CD4-positive, alpha-beta memory T cell (primary cell): ENCODE data around the gene TMEM203. TPM values are rescaled to one million over a fixed set of nuclear protein-coding genes. Genes with fewer than 3 reads are reported as not detected.

Experiments used
- CTCF ChIA-PET: fragments of 350-600 bp; sonication (Branson Sonifier 250); formaldehyde crosslinking; loops from one replicate; lab custom pipeline; 2021; ENCODE audit warnings: inconsistent platforms; ENCODE audit not compliant: partially characterized antibody; lab: Charles Lee
- POLR2A ChIA-PET: fragments of 350-600 bp; sonication (Branson Sonifier 250); formaldehyde crosslinking; loops from one replicate; lab custom pipeline; 2021; ENCODE audit not compliant: partially characterized antibody; lab: Charles Lee
- DNase-seq, 5 donors: peaks; one replicate each; pipeline versions ENCODE4 v3.0.0 to v3.0.0-alpha.2; 2020 to 2022; ENCODE audit warnings: mixed read lengths in 1 of 5
- H3K27ac ChIP-seq: one replicate; pipeline ENCODE4 v1.7.0; 2013; ENCODE audit warnings: low read depth, low read length
- H3K27me3 ChIP-seq: 2 replicates; pipeline ENCODE4 v1.7.0; 2013; ENCODE audit warnings: mild to moderate bottlenecking, low read length, moderate library complexity; ENCODE audit not compliant: insufficient read depth
- H3K36me3 ChIP-seq: 2 replicates; pipeline ENCODE4 v1.7.0; 2013; ENCODE audit warnings: mild to moderate bottlenecking, low read length, moderate library complexity; ENCODE audit not compliant: insufficient read depth
- H3K4me1 ChIP-seq: 2 replicates; pipeline ENCODE4 v1.7.0; 2013; ENCODE audit warnings: mild to moderate bottlenecking, low read length, moderate library complexity; ENCODE audit not compliant: insufficient read depth
- H3K4me3 ChIP-seq, 2 donors: one replicate each; pipeline ENCODE4 v1.7.0; 2013; ENCODE audit warnings: low read length in 2 of 2, mild to moderate bottlenecking in 1 of 2
- H3K9me3 ChIP-seq, 2 donors: one replicate each; pipeline ENCODE4 v1.7.0; 2013; ENCODE audit warnings: low read length in 2 of 2, control low read depth in 1 of 2; ENCODE audit not compliant: control insufficient read depth in 1 of 2
- H3K27ac Mint-ChIP-seq, 7 donors: one replicate each; pipeline ENCODE4 v1.8.0; 2020 to 2021; ENCODE audit warnings: mixed read lengths in 7 of 7, mild to moderate bottlenecking in 6 of 7, inconsistent platforms in 3 of 7, moderate library complexity in 3 of 7
- H3K27me3 Mint-ChIP-seq, 2 donors: one replicate each; pipeline ENCODE4 v1.8.0; 2020 to 2021; ENCODE audit warnings: mixed read lengths in 2 of 2
- H3K36me3 Mint-ChIP-seq, 2 donors: one replicate each; pipeline ENCODE4 v1.8.0; 2020 to 2021; ENCODE audit warnings: mixed read lengths in 2 of 2, inconsistent platforms in 1 of 2, mild to moderate bottlenecking in 1 of 2
- H3K4me1 Mint-ChIP-seq, 4 donors: one replicate each; pipeline ENCODE4 v1.8.0; 2020 to 2021; ENCODE audit warnings: mixed read lengths in 4 of 4, mild to moderate bottlenecking in 1 of 4
- H3K4me3 Mint-ChIP-seq, 8 donors: one replicate each; pipeline ENCODE4 v1.8.0; 2020 to 2021; ENCODE audit warnings: mixed read lengths in 8 of 8, mild to moderate bottlenecking in 7 of 8, moderate library complexity in 6 of 8, inconsistent platforms in 3 of 8
- H3K9me3 Mint-ChIP-seq, 8 donors: one replicate each; pipeline ENCODE4 v1.8.0; 2020 to 2021; ENCODE audit warnings: mixed read lengths in 8 of 8, mild to moderate bottlenecking in 5 of 8, inconsistent platforms in 3 of 8, moderate library complexity in 1 of 8
- intact Hi-C: fragments of 100-400 bp; cut with micrococcal nuclease; formaldehyde crosslinking; loops from one replicate; pipeline ENCODE4 v1.15.1; 2023
- polyA plus RNA-seq, 2 donors: library from polyadenylated mRNA; unstranded; fragments of 300-500 nt; fragmentation: Illumina TruSeq; gene quantifications; one replicate each; pipeline ENCODE4 v1.2.3, GENCODE V29; 2021
- total RNA-seq, 2 experiments: library from RNA; stranded (reverse); gene quantifications; one replicate each; pipeline ENCODE4 v1.2.3, GENCODE V29; 2021

TMEM203 gene
- total and polyA plus RNA-seq, 4 experiments from 2014 or later = 39.5 to 170 (median 86.0) TPM

DNA sequence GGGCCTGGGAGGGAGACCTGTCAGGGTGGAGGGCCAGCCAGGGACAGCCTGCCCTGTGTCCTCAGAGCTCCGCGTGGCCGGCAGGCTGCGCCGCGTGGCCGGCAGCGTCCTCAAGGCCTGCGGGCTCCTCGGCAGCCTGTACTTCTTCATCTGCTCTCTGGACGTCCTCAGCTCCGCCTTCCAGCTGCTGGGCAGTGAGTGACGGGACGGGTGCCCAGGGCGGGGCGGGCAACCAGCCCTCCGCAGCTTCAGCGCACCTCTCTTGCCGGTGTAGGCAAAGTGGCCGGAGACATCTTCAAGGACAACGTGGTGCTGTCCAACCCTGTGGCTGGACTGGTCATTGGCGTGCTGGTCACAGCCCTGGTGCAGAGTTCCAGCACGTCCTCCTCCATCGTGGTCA lies 27.1 kb upstream of the TMEM203 start:
- Mint-ChIP-seq H3K4me3 (no peak overlapping the region), H3K27ac (no peak overlapping the region), H3K27me3 (peaks cover 2 to 10% of the 10 kb centered on the region in 2 donors), H3K4me1 (peaks cover 2 to 10% (median 4%) of the 10 kb centered on the region in 4 donors), H3K9me3 (no peaks in the 10 kb centered on the region), H3K36me3 (no peaks in the 10 kb centered on the region)
- intact Hi-C loops = no loop called here
- CTCF ChIA-PET = no interaction called here
- POLR2A ChIA-PET = interaction anchor here (1.7 kb wide), 1 partner anchor 9 kb away, joined by 7 read pairs; the partner anchor contains the start of gene TUBB4B
- peaks cover 14% of the 10 kb centered on the region for H3K4me1 ChIP-seq
- H3K27ac ChIP-seq = no peak overlapping the region
- H3K36me3 ChIP-seq = no peaks in the 10 kb centered on the region
- no peak for DNase-seq
- no peaks in the 10 kb centered on the region for H3K27me3 ChIP-seq
- no peak overlapping the region for H3K4me3 ChIP-seq
- H3K9me3 ChIP-seq = no peaks in the 10 kb centered on the region

DNA sequence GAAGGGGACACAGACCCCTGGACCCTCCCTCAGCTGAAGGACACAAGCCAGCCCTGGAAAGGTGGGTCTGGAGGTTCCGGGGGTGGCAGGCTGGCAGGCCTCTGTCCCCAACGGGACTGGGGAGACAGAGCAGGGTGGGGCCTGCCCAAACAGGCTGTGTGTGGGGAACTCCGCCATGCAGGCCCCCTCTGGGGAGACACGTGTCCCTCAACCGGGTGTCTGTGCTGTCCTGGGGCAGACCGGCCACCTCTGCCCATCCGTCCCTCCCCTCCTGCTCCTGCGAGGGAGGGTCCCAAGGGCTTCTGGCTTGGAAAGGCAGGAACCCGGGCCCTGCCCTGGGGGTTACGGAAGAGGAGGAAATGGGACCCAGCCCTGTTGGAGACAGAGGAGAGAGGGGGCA lies 26.7 kb upstream of the TMEM203 start:
- H3K4me1 ChIP-seq = peaks cover 13% of the 10 kb centered on the region
- H3K27ac ChIP-seq = no peak overlapping the region
- H3K36me3 ChIP-seq = no peaks in the 10 kb centered on the region
- Mint-ChIP-seq H3K27ac (no peak overlapping the region), H3K4me3 (no peak overlapping the region), H3K36me3 (no peaks in the 10 kb centered on the region), H3K4me1 (peaks cover 2 to 12% (median 3%) of the 10 kb centered on the region in 4 donors), H3K9me3 (no peaks in the 10 kb centered on the region), H3K27me3 (peaks cover 3 to 11% of the 10 kb centered on the region in 2 donors)
- no peak overlapping the region for H3K4me3 ChIP-seq
- ChIA-PET POLR2A (interaction anchor here (1.7 kb wide), 1 partner anchor 9 kb away, joined by 7 read pairs; the partner anchor contains the start of gene TUBB4B), CTCF (no interaction called here)
- DNase-seq = no peak
- intact Hi-C loops = no loop called here
- no peaks in the 10 kb centered on the region for H3K27me3 ChIP-seq
- H3K9me3 ChIP-seq = no peaks in the 10 kb centered on the region

DNA sequence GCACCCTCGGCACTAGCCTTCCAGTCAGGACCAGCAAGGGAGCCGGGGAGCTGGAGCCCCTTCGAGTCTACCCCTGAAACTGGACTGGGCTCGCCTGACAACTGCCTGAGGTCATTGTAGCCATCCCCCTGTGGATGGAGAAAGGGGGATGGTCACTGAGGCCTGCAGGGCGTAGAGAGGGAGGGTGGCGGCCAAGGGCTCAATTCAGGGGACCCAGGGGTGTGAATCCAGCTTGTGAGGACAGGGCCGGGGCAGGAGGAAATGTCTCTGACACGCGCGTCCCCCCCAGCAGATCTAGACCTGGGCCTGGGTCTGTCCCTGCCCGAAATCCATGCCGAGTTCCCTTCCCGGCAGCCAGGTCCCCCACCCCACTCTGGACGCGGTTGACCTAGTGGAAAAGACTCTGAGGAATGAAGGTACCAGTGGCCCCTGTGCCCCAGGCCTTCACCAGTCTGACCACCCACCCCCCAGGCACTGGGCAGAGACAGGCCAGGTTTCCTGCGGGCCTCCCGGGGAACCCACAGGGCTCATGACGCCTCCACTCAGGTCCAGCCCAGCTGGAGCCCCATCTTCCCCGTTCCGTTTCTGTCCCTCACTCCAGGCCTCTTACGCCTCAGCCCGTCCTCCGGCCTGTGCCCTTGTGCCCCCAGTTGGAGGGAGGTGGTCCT lies 26.1 kb upstream of the TMEM203 start:
- Mint-ChIP-seq H3K27me3 (peaks cover 3 to 11% of the 10 kb centered on the region in 2 donors), H3K36me3 (no peaks in the 10 kb centered on the region), H3K4me3 (no peak overlapping the region), H3K4me1 (peaks cover 2 to 9% (median 3%) of the 10 kb centered on the region in 4 donors), H3K27ac (no peak overlapping the region), H3K9me3 (no peaks in the 10 kb centered on the region)
- Histone ChIP-seq H3K27ac (no peak overlapping the region), H3K4me1 (peaks cover 7% of the 10 kb centered on the region), H3K4me3 (no peak overlapping the region), H3K27me3 (no peaks in the 10 kb centered on the region), H3K36me3 (no peaks in the 10 kb centered on the region), H3K9me3 (no peaks in the 10 kb centered on the region)
- intact Hi-C loops = no loop called here
- DNase-seq = no peak
- ChIA-PET CTCF (interaction anchor here (2.0 kb wide), 1 partner anchor 113 kb away, joined by 5 read pairs; no protein-coding TSS in a partner anchor), POLR2A (interaction anchor here (1.7 kb wide), 1 partner anchor 10 kb away, joined by 7 read pairs; the partner anchor contains the start of gene TUBB4B)

DNA sequence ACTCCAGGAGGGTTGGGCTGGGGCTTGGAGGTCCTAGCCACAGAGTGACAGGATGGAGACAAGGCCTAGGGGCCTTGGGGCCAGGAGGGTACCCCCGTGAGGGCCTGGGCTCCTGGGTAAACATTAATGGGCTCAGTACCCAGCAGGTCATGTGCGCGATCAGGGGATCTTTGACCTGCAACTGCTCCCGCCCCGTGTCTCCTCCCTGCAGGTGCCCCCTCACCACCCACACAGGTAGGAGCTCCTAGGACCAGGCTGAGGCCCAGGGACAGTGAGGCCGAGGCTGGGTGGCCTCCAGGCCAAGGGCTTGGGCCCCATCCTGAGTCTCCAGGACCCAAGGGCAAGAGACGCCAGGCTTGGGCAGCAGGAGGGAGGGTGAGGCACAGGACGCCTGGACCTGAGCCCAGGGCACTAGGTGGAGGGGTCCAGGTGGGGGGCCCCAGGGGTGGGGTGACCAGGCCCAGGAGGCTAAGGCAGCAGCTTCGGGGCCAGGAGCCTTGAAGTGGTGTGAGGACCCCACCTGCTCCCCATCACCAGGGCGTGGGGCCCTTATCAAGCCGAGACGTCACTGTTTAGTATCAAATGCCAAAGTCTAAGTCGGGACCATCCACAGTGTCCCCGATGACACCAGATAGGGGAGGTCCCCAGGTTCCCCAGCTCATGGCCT lies 25.4 kb upstream of the TMEM203 start, which contains the start of gene SLC34A3:
TSS of gene SLC34A3 (plus strand) at position 197 of the 667 bp plus-strand sequence. CDS start 802 bp downstream, outside the sequence.
- Mint-ChIP-seq H3K36me3 (no peaks in the 10 kb centered on the region), H3K27me3 (peaks cover 3 to 11% of the 10 kb centered on the region in 2 donors), H3K27ac (no peak within 1 kb of the TSS), H3K4me3 (no peak within 1 kb of the TSS), H3K9me3 (no peaks in the 10 kb centered on the region), H3K4me1 (peaks cover 2 to 6% (median 3%) of the 10 kb centered on the region in 4 donors)
- Histone ChIP-seq H3K36me3 (no peaks in the 10 kb centered on the region), H3K4me1 (peaks cover under 1% of the 10 kb centered on the region), H3K4me3 (no peak within 1 kb of the TSS), H3K27me3 (no peaks in the 10 kb centered on the region), H3K9me3 (no peaks in the 10 kb centered on the region), H3K27ac (no peak within 1 kb of the TSS)
- CTCF ChIA-PET = interaction anchor here (0.6 to 2.0 kb wide), 2 partner anchors 113 to 515 kb away, joined by 3 to 5 read pairs; no protein-coding TSS in a partner anchor
- intact Hi-C loops = no loop called here
- POLR2A ChIA-PET = interaction anchor here (1.7 kb wide), 1 partner anchor 10 kb away, joined by 7 read pairs; the partner anchor contains the start of gene TUBB4B
- no peak for DNase-seq

DNA sequence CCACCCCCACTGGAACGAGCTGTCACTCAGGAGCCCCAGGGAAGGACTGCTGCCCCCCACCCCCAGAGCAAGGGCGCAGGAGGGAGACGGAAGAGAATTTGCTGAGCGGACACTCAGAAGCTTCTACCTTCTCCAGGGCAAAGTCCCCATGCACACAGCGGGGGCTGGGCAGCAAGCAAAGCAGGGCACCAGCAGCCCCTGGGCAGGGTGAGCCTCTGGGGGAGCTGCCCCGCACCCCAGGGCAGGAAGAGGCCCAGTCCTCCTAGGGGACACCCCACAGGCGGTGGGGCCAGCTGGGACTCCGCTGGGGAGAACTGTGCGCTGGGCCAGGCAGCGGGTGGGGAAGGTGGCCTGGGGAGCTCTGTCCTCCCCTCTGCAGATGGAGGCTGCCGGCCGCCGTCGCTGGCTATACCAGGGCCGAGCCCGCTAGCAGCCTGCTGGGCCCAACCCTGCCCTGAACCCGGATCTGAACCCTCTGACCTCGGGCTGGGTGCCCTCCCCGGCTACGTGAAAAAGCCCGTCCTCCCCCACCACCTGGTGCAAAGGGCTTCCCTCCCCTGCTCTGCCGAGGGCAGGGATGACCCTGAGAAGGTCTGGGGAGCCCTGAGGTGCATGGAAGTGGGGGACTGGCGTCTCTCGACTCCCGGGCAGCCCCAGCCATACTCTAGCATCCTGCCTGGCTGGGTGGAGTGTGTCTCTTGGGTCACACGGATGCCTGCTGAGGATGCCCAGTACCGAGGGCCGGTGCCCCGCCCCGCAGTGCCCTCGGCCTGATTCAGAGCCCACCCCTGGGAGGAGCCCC lies 24.7 kb upstream of the TMEM203 start:
- Mint-ChIP-seq H3K27me3 (peaks cover 3 to 8% of the 10 kb centered on the region in 2 donors), H3K36me3 (no peaks in the 10 kb centered on the region), H3K9me3 (no peaks in the 10 kb centered on the region)

DNA sequence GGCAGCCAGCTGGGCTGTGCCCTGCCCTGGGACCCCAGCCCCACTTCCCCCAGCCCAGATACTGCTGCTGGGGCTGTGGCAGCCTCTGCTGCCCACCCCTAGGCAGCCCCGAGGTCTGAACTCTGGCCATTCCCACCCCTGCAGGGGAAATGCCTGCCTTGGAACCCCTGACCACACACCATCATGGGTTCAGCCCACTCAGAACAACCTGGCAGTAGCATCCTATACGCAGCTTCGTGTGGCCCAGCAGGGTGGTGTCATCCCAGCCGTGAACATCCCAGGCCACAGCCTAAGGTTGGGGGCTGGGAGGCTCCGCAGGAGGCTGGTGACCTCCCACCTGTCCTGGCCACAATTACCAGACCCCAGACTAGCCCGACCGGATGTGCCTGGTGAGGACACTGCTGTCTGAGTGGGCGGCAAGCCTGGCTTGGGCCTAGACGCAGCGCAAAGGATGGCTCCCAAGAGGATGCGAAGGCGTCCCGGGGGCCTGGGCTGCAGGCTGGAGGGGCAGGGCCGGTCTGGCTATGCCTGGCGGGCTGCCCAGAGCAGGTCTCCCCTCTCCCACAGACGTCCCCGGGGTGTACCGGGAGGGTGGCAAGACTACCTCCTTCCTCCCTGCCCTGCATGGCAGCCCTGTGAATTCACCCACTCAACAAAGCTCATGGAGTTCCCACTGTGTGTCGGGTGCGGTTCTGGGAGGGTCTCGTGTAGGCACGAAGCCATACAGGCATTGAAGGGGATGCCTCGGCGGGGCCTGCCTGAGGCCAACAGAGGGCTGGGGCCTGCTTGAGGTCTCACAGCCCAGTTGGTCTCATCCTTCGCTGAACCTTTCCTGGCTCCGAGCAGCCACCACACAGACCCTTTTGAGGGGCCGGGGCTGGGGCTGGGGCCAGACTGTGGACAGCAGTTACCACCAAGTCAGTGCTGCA lies 23.8 kb upstream of the TMEM203 start:
- DNase-seq = no peak
- Mint-ChIP-seq H3K4me1 (peaks cover 2 to 6% (median 3%) of the 10 kb centered on the region in 4 donors), H3K9me3 (no peaks in the 10 kb centered on the region), H3K36me3 (no peaks in the 10 kb centered on the region), H3K4me3 (no peak overlapping the region), H3K27me3 (peaks cover 3 to 4% of the 10 kb centered on the region in 2 donors), H3K27ac (no peak overlapping the region)
- Histone ChIP-seq H3K27me3 (no peaks in the 10 kb centered on the region), H3K4me1 (peaks cover 3% of the 10 kb centered on the region), H3K36me3 (no peaks in the 10 kb centered on the region), H3K9me3 (no peaks in the 10 kb centered on the region), H3K27ac (no peak overlapping the region), H3K4me3 (no peak overlapping the region)
- POLR2A ChIA-PET = interaction anchor here (0.6 kb wide), 1 partner anchor 690 kb away, joined by 4 read pairs; no protein-coding TSS in a partner anchor
- CTCF ChIA-PET = interaction anchor here (0.9 to 1.0 kb wide), 2 partner anchors 9 to 40 kb away, joined by 3 read pairs; no protein-coding TSS in a partner anchor
- intact Hi-C loops = no loop called here

More for the DNA sequence above, 24.7 kb upstream of the TMEM203 start:
- CTCF ChIA-PET = interaction anchor here (0.6 to 2.0 kb wide), 4 partner anchors 8 to 514 kb away, joined by 3 to 5 read pairs (median 3); no protein-coding TSS in a partner anchor
- Histone ChIP-seq H3K4me1 (no peaks in the 10 kb centered on the region), H3K27me3 (no peaks in the 10 kb centered on the region), H3K9me3 (no peaks in the 10 kb centered on the region), H3K4me3 (no peak overlapping the region), H3K36me3 (no peaks in the 10 kb centered on the region), H3K27ac (no peak overlapping the region)
- Mint-ChIP-seq H3K4me1 (peaks cover 2 to 6% (median 3%) of the 10 kb centered on the region in 4 donors), H3K4me3 (no peak overlapping the region), H3K27ac (no peak overlapping the region)
- POLR2A ChIA-PET = interaction anchor here (0.6 kb wide), 1 partner anchor 691 kb away, joined by 4 read pairs; no protein-coding TSS in a partner anchor
- no peak for DNase-seq
- intact Hi-C loops = no loop called here
